Testis (tissue), 3 donors: Measurements from ENCODE around the gene CFB. TPM values are rescaled to one million over a fixed set of nuclear protein-coding genes. Genes with fewer than 3 reads are reported as not detected.
"Not testable (repeated sequence)": the region's sequence is repeated elsewhere in the genome, so short reads cannot be mapped to it uniquely, and the experiment has no call there.

Source experiments
- DNase-seq: peaks from one replicate; pipeline ENCODE4 v3.0.0-alpha.2; 2019
- H3K27ac ChIP-seq, 2 donors: fragments of 200-600 bp; sonication (generic); one replicate each; pipeline ENCODE4 v1.5.1; 2019
- H3K27me3 ChIP-seq: fragments of 200-600 bp; sonication (generic); one replicate; pipeline ENCODE4 v1.5.1; 2019
- H3K36me3 ChIP-seq: fragments of 200-600 bp; sonication (generic); one replicate; pipeline ENCODE4 v1.5.1; 2017; ENCODE audit warnings: low read depth; ENCODE audit errors: missing control alignments
- H3K4me1 ChIP-seq: fragments of 200-600 bp; sonication (generic); one replicate; pipeline ENCODE4 v1.5.1; 2019
- H3K4me3 ChIP-seq, 2 donors: fragments of 200-600 bp; sonication (generic); one replicate each; pipeline ENCODE4 v1.5.1; 2017 to 2019
- H3K9me3 ChIP-seq: fragments of 200-600 bp; sonication (generic); one replicate; pipeline ENCODE4 v1.5.1; 2017
- WGBS, 2 donors: methylation state at CpG; one replicate each; pipeline ENCODE4 v1.1.5; 2018; 5-methylcytosine and 5-hydroxymethylcytosine counted together
- intact Hi-C: fragments of 100-400 bp; cut with DNase I; formaldehyde crosslinking; loops from one replicate; pipeline ENCODE4 v1.15.1; 2023; ENCODE audit warnings: low total_unique reads
- microRNA counts, 2 donors: library from miRNA; unstranded; fragments of <30 nt; microRNA quantifications; one replicate each; lab custom pipeline; 2016
- microRNA-seq, 2 donors: library from miRNA; unstranded; fragments of <30 nt; microRNA quantifications; one replicate each; pipeline ENCODE4, GENCODE V29; 2016; ENCODE audit warnings: borderline number of aligned reads in 2 of 2, borderline replicate concordance in 1 of 2
- polyA plus RNA-seq: library from polyadenylated mRNA; stranded (reverse); fragments of 350-450 nt; fragmentation: Illumina TruSeq; extraction: RNeasy Lipid Tissue Mini Kit (QIAGEN cat#74804); gene quantifications from one replicate; pipeline ENCODE4 v1.2.3, GENCODE V29; 2014; ENCODE audit warnings: low read depth, low replicate concordance; ENCODE audit not compliant: insufficient read depth
- small RNA-seq, 2 donors: library from RNA; depleted of rRNA; stranded (forward); fragments of <200 nt; gene quantifications; one replicate each; pipeline ENCODE3, GENCODE V24; 2016
- total RNA-seq, 2 donors: library from RNA; depleted of rRNA; stranded (reverse); fragments of >200 nt; gene quantifications; one replicate each; pipeline ENCODE4 v1.2.3, GENCODE V29; 2016

CFB gene
- total and polyA plus RNA-seq, 3 donors from 2014 or later = 4.8 to 38.6 (median 5.8) TPM

GRCh38 chr6:31981744-31982143 is 35.8 kb downstream of the CFB start, which contains the start of gene C4A:
Gene C4A (plus strand): TSS chr6:31982057. CDS start chr6:31982108, 51 bp downstream.
- H3K27me3 ChIP-seq, H3K4me3 ChIP-seq, DNase-seq, intact Hi-C loops, H3K9me3 ChIP-seq, H3K4me1 ChIP-seq, H3K36me3 ChIP-seq, H3K27ac ChIP-seq: not testable (repeated sequence)
- WGBS, 2 donors = no CpG with 5 or more reads among the region's 7 CpGs

DNA sequence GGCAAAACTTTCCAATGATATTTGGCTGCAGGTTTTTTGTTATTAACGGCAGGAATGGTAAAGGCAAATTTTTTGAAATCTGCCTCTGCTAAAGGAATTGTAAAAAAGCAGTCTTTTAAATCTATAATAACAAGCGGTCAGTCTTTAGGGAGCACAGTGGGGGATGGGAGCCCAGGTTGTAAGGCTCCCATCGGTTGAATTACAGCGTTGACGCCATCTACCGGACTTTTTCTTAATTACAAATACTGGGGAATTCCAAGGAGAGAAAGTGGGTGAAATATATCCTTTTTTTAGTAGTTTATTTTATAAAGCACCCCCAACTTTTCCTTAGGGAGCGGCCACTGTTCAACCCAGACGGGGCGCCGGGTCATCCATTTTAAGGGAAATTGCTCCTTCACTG is 43.5 kb downstream of the CFB start:
- H3K27me3 ChIP-seq, H3K9me3 ChIP-seq, DNase-seq, H3K36me3 ChIP-seq, H3K4me1 ChIP-seq, H3K4me3 ChIP-seq, H3K27ac ChIP-seq, intact Hi-C loops: not testable (repeated sequence)
- no CpG with 5 or more reads among the region's 10 CpGs for WGBS, 2 donors

DNA sequence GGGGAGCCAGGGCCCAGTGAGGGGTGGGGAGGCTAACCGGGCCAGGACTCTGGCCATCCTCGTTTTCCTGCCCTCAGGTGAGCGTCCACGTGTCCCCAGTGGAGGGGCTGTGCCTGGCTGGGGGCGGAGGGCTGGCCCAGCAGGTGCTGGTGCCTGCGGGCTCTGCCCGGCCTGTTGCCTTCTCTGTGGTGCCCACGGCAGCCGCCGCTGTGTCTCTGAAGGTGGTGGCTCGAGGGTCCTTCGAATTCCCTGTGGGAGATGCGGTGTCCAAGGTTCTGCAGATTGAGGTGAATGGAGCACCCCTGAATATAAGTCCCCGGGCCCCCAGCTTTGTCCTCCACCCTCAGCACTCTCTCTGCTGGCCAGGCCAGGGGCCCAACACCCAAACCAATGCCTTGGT is 48.5 kb downstream of the CFB start:
- H3K36me3 ChIP-seq, H3K27me3 ChIP-seq, DNase-seq, intact Hi-C loops, H3K27ac ChIP-seq, H3K4me3 ChIP-seq, H3K9me3 ChIP-seq, H3K4me1 ChIP-seq: not testable (repeated sequence)
- 100% methylated on average over 9 of the region's 14 CpGs; no CpG with 5 or more reads in 1 of the 2 donors for WGBS, 2 donors

- not testable (repeated sequence) for DNase-seq, H3K27ac ChIP-seq
Measured at GRCh38 chr6:31996385-31996784, 50.5 kb downstream of the CFB start.

More at GRCh38 chr6:31996385-31996784, 50.5 kb downstream of the CFB start:
- H3K4me3 ChIP-seq, H3K27me3 ChIP-seq, H3K4me1 ChIP-seq, intact Hi-C loops, H3K36me3 ChIP-seq, H3K9me3 ChIP-seq: not testable (repeated sequence)
- 84% methylated on average over 6 of the region's 6 CpGs; no CpG with 5 or more reads in 1 of the 2 donors for WGBS, 2 donors

MicroRNA genes within 50 kb of the gene (microRNA counts, 767-probe panel; counts per million panel counts)
- microRNA hsa-miR-1236 (lab: Ali Mortazavi, UCI) = 0 to 152 counts per million in 2 donors

Small RNA genes within 50 kb of the gene (microRNA-seq; reads per million reads assigned to microRNA genes)
- 0 to 2.8 reads per million in 2 donors for gene MIR1236

Small RNA genes within 50 kb of the gene (small RNA-seq; reads per million reads assigned to genes)
- 0 reads per million in 2 donors for gene AL645922.1

Other genes with a start within 250 kb of the CFB start
Only the 30 nearest of the 37 such genes appear.
- gene LY6G6C, start 224.3 kb upstream of the CFB start, total RNA-seq = under 1 TPM in 1 of 2 donors, not detected in 1; 0.39 TPM
- gene LY6G6C, start 224.3 kb upstream of the CFB start, polyA plus RNA-seq = 1.4 TPM
- gene MPIG6B, start 222.7 kb upstream of the CFB start, total RNA-seq = under 1 TPM; 0.74 to 0.94 TPM
- 1.3 TPM for gene MPIG6B, start 222.7 kb upstream of the CFB start, polyA plus RNA-seq
- 10 to 100 TPM; 19.6 to 38.0 TPM for gene DDAH2, start 216.8 kb upstream of the CFB start, total RNA-seq
- 50.8 TPM for gene DDAH2, start 216.8 kb upstream of the CFB start, polyA plus RNA-seq
- 10 to 100 TPM; 35.4 to 93.5 TPM for gene CLIC1, start 209.6 kb upstream of the CFB start, total RNA-seq
- gene CLIC1, start 209.6 kb upstream of the CFB start, polyA plus RNA-seq = 130 TPM
- 100 to 1,000 TPM in 1 of 2 donors, 10 to 100 TPM in 1; 77.6 to 135 TPM for gene MSH5, start 206.1 kb upstream of the CFB start, total RNA-seq
- 36.2 TPM for gene MSH5, start 206.1 kb upstream of the CFB start, polyA plus RNA-seq
- 10 to 100 TPM; 10.4 to 11.6 TPM for gene SAPCD1, start 183.4 kb upstream of the CFB start, total RNA-seq
- gene SAPCD1, start 183.4 kb upstream of the CFB start, polyA plus RNA-seq = 5.9 TPM
- 1 to 10 TPM; 3.1 to 6.3 TPM for gene VWA7, start 168.8 kb upstream of the CFB start, total RNA-seq
- gene VWA7, start 168.8 kb upstream of the CFB start, polyA plus RNA-seq = 2.7 TPM
- gene VARS1, start 150.3 kb upstream of the CFB start, total RNA-seq = 100 to 1,000 TPM in 1 of 2 donors, 10 to 100 TPM in 1; 94.8 to 131 TPM
- gene VARS1, start 150.3 kb upstream of the CFB start, polyA plus RNA-seq = 156 TPM
- gene LSM2, start 139.1 kb upstream of the CFB start, total RNA-seq = 10 to 100 TPM; 43.3 to 49.6 TPM
- gene LSM2, start 139.1 kb upstream of the CFB start, polyA plus RNA-seq = 55.5 TPM
- gene HSPA1L, start 130.8 kb upstream of the CFB start, total RNA-seq = 10 to 100 TPM; 30.3 to 87.9 TPM
- 103 TPM for gene HSPA1L, start 130.8 kb upstream of the CFB start, polyA plus RNA-seq
- 100 to 1,000 TPM; 113 to 151 TPM for gene HSPA1A, start 130.6 kb upstream of the CFB start, total RNA-seq
- gene HSPA1A, start 130.6 kb upstream of the CFB start, polyA plus RNA-seq = 90.4 TPM
- gene HSPA1B, start 118.4 kb upstream of the CFB start, total RNA-seq = 100 to 1,000 TPM; 167 to 204 TPM
- 127 TPM for gene HSPA1B, start 118.4 kb upstream of the CFB start, polyA plus RNA-seq
- 10 to 100 TPM; 31.7 to 65.9 TPM for gene NEU1, start 83.3 kb upstream of the CFB start, total RNA-seq
- gene NEU1, start 83.3 kb upstream of the CFB start, polyA plus RNA-seq = 27.4 TPM
- 1 to 10 TPM in 1 of 2 donors, under 1 TPM in 1; 0.87 to 1.2 TPM for gene SLC44A4, start 67.1 kb upstream of the CFB start, total RNA-seq
- 6.3 TPM for gene SLC44A4, start 67.1 kb upstream of the CFB start, polyA plus RNA-seq
- 100 to 1,000 TPM; 102 to 106 TPM for gene EHMT2, start 48.4 kb upstream of the CFB start, total RNA-seq
- 82.2 TPM for gene EHMT2, start 48.4 kb upstream of the CFB start, polyA plus RNA-seq
- 1 to 10 TPM; 5.3 to 5.6 TPM for gene ZBTB12, start 44.0 kb upstream of the CFB start, total RNA-seq
- gene ZBTB12, start 44.0 kb upstream of the CFB start, polyA plus RNA-seq = 6.3 TPM
- 1 to 10 TPM; 5.1 to 6.3 TPM for gene C2, start 18.4 kb upstream of the CFB start, total RNA-seq
- 24.8 TPM for gene C2, start 18.4 kb upstream of the CFB start, polyA plus RNA-seq
- 100 to 1,000 TPM; 181 to 219 TPM for gene NELFE, start 12.9 kb downstream of the CFB start, total RNA-seq
- gene NELFE, start 12.9 kb downstream of the CFB start, polyA plus RNA-seq = 292 TPM
- gene SKIC2, start 13.1 kb downstream of the CFB start, total RNA-seq = 10 to 100 TPM; 59.2 to 73.0 TPM
- gene SKIC2, start 13.1 kb downstream of the CFB start, polyA plus RNA-seq = 39.6 TPM
- 10 to 100 TPM; 43.7 to 59.1 TPM for gene DXO, start 26.0 kb downstream of the CFB start, total RNA-seq
- gene DXO, start 26.0 kb downstream of the CFB start, polyA plus RNA-seq = 96.6 TPM
- gene C4A, start 36.0 kb downstream of the CFB start, total RNA-seq = 100 to 1,000 TPM in 1 of 2 donors, 10 to 100 TPM in 1; 24.6 to 123 TPM
- gene C4A, start 36.0 kb downstream of the CFB start, polyA plus RNA-seq = 114 TPM
- gene C4B, start 68.7 kb downstream of the CFB start, total RNA-seq = 10 to 100 TPM; 21.3 to 96.7 TPM
- 125 TPM for gene C4B, start 68.7 kb downstream of the CFB start, polyA plus RNA-seq
- 1 to 10 TPM in 1 of 2 donors, under 1 TPM in 1; 0.81 to 1.7 TPM for gene CYP21A2, start 92.3 kb downstream of the CFB start, total RNA-seq
- 0.96 TPM for gene CYP21A2, start 92.3 kb downstream of the CFB start, polyA plus RNA-seq
- 10 to 100 TPM; 42.4 to 44.0 TPM for gene TNXB, start 163.2 kb downstream of the CFB start, total RNA-seq
- 78.2 TPM for gene TNXB, start 163.2 kb downstream of the CFB start, polyA plus RNA-seq
- gene ATF6B, start 182.2 kb downstream of the CFB start, total RNA-seq = 100 to 1,000 TPM; 120 to 138 TPM
- 76.3 TPM for gene ATF6B, start 182.2 kb downstream of the CFB start, polyA plus RNA-seq
- 1 to 10 TPM; 7.2 to 9.5 TPM for gene FKBPL, start 184.2 kb downstream of the CFB start, total RNA-seq
- gene FKBPL, start 184.2 kb downstream of the CFB start, polyA plus RNA-seq = 11.6 TPM
- gene PRRT1, start 205.8 kb downstream of the CFB start, total RNA-seq = 1 to 10 TPM; 4.2 to 6.2 TPM
- 6.1 TPM for gene PRRT1, start 205.8 kb downstream of the CFB start, polyA plus RNA-seq
- 10 to 100 TPM; 33.9 to 92.8 TPM for gene PPT2, start 208.0 kb downstream of the CFB start, total RNA-seq
- 18.9 TPM for gene PPT2, start 208.0 kb downstream of the CFB start, polyA plus RNA-seq
- gene EGFL8, start 218.5 kb downstream of the CFB start, total RNA-seq = 10 to 100 TPM; 24.3 to 25.7 TPM
- 13.9 TPM for gene EGFL8, start 218.5 kb downstream of the CFB start, polyA plus RNA-seq
- 100 to 1,000 TPM; 107 to 115 TPM for gene AGPAT1, start 230.0 kb downstream of the CFB start, total RNA-seq
- 158 TPM for gene AGPAT1, start 230.0 kb downstream of the CFB start, polyA plus RNA-seq